Uterus (tissue), 4 donors: ENCODE results near the gene OARD1. TPM values are rescaled to one million over a fixed set of nuclear protein-coding genes. Genes with fewer than 3 reads are reported as not detected.
A peak's percentile ranks its signal among the peaks of the same experiment; 100 is the strongest.

Experiments
- DNase-seq, 2 donors: peaks; one replicate each; pipeline ENCODE4 v3.0.0-alpha.2; 2019 to 2020
- H3K27ac ChIP-seq, 2 donors: fragments of 200-600 bp; sonication (generic); 1 replicate in 1 of 2; 2 replicates in 1 of 2; pipeline ENCODE4 v1.5.1; 2016 to 2018
- H3K27me3 ChIP-seq, 2 donors: fragments of 200-600 bp; sonication (generic); one replicate each; pipeline ENCODE4 v1.5.1; 2018 to 2019; ENCODE audit warnings: control low read depth in 1 of 2
- H3K36me3 ChIP-seq, 2 donors: fragments of 200-600 bp; sonication (generic); one replicate each; pipeline ENCODE4 v1.5.1; 2019; ENCODE audit warnings: control low read depth in 1 of 2
- H3K4me1 ChIP-seq, 2 donors: fragments of 200-600 bp; sonication (generic); one replicate each; pipeline ENCODE4 v1.5.1; 2018 to 2019; ENCODE audit warnings: control low read depth in 1 of 2
- H3K4me3 ChIP-seq, 2 donors: fragments of 200-600 bp; sonication (generic); 1 replicate in 1 of 2; 2 replicates in 1 of 2; pipeline ENCODE4 v1.5.1; 2018 to 2019; ENCODE audit warnings: mild to moderate bottlenecking in 1 of 2
- H3K9me3 ChIP-seq, 2 donors: fragments of 200-600 bp; sonication (generic); one replicate each; pipeline ENCODE4 v1.5.1; 2019; ENCODE audit warnings: control low read depth in 1 of 2
- CTCF ChIP-seq, 4 experiments: fragments of 200-600 bp in 2 of 4; fragments of 450-650 bp in 2 of 4; sonication (generic) in 2 of 4; IDR thresholded peaks; one replicate each; pipeline ENCODE4 v1.5.1; 2016 to 2019; ENCODE audit warnings: antibody characterized with exemption in 4 of 4, mild to moderate bottlenecking in 2 of 4, moderate library complexity in 1 of 4
- POLR2A ChIP-seq, 2 donors: fragments of 450-650 bp; IDR thresholded peaks; one replicate each; pipeline ENCODE4 v1.6.1; 2016; ENCODE audit warnings: antibody characterized with exemption in 2 of 2, mild to moderate bottlenecking in 1 of 2, moderate library complexity in 1 of 2
- intact Hi-C: fragments of 100-400 bp; cut with DNase I; formaldehyde crosslinking; loops from one replicate; pipeline ENCODE4 v1.15.1; 2023; ENCODE audit warnings: low total_unique reads
- total RNA-seq, 4 donors: library from RNA; depleted of rRNA in 3 of 4; stranded (reverse); fragments of >200 nt in 3 of 4; gene quantifications; one replicate each; pipeline versions ENCODE4 v1.1.0 to v1.2.4, GENCODE V29; 2014 to 2023
- donor health status: DM: yes; HTN: yes; CAD: no.

OARD1 gene
- total RNA-seq, 4 donors from 2014 or later: 7.4 to 21.9 (median 18.2) TPM

DNA sequence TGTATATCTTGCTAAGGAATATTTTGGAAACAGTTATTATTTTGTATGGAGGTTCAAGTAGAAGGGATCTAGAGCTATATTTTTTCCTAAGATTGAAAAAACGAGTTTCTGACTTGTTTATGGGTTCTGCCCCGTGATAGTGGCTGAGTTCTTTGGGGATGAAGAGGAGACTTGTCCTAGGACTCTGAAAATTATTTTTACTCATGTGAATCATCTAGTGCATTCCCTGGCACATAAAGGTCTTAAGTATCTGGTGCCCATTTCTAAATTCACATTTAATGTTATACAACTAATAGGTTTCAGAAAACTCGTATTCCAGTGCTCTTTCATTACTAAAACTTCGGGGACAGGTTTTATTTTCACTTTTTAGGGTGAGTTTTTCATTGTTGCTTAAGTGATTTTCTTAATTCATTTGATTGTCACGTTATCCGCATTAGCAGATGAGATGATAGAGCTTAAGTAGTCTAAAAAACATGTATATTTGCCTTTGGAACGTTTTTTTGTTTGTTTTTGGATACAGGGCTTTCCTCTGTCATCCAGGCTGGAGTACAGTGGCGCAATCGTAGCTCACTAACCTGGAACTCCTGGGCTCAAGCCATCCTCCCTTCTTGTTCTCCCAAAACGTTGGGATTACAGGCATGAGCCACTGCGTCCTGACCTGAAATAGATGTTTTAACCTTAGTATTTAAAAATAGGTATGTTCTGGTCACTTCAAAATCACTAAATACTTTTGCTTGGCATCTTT is 2.7 kb upstream of the OARD1 start:
- no peaks in the 10 kb centered on the region for H3K36me3 ChIP-seq
- H3K4me3 ChIP-seq: peak overlapping the region; percentile 68 to 94
- TF ChIP-seq CTCF (IDR thresholded peaks at IDR 0.05): no peak
- no peak for TF ChIP-seq POLR2A (IDR thresholded peaks at IDR 0.05)
- intact Hi-C loops: no loop called here
- no peaks in the 10 kb centered on the region for H3K9me3 ChIP-seq
- peaks cover 4 to 12% of the 10 kb centered on the region in 2 donors for H3K4me1 ChIP-seq
- peak; percentile 35 to 58 for DNase-seq
- H3K27me3 ChIP-seq: no peaks in the 10 kb centered on the region
- H3K27ac ChIP-seq: peak overlapping the region; percentile 97 to 100

DNA sequence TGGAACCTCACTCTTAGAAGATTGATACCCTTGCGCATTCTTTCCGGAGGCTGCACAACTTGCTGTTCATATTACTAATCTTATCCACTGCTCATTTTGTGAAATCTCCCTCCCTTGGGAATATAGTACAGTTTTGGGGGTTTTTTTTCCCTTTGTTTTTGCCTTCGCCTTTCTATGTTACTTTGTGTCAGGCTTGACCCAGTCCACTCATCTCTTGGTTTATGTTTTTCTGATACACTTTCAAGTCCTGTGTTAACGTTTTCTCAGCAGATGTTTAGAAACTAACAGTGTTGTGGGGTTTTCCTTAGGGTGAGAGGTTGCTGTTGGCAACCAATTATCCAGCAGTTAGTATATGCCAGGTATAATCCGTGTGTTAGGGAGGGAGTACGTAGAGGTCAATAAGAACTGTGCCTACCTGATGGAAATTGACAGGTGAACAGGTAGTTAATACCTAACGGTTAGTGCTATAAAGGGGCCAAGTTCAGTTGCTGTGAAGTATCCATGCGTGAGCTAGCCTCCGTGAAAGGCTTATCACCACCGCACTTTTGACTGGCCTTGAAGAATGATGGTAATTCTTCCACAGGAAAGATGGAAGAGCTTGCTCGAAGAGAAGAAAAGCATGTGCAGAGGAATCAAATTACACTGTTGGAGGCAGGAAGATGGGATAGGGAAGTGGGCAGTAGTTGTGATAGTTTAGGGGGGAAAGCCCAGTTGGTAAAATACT is 2.0 kb upstream of the OARD1 start:
- intact Hi-C loops: no loop called here
- H3K4me1 ChIP-seq: peaks cover 4 to 12% of the 10 kb centered on the region in 2 donors
- DNase-seq: no peak

GRCh38 chr6:41073203-41073967 is 1.2 kb upstream of the OARD1 start:
- intact Hi-C loops: no loop called here
- Histone ChIP-seq H3K9me3 (no peaks in the 10 kb centered on the region), H3K4me3 (peak overlapping the region; percentile 68 to 94), H3K36me3 (no peaks in the 10 kb centered on the region), H3K27me3 (no peaks in the 10 kb centered on the region), H3K4me1 (peaks cover 0 to 12% of the 10 kb centered on the region in 2 donors), H3K27ac (peak overlapping the region; percentile 97 to 100)
- DNase-seq: peak; percentile 84 to 87
- TF ChIP-seq POLR2A (IDR thresholded peaks at IDR 0.05) (peak; percentile 84 to 97), CTCF (IDR thresholded peaks at IDR 0.05) (peak in 3 of 4 experiments; percentile 24 to 50 (median 40))

More for the DNA sequence above, 2.0 kb upstream of the OARD1 start:
- TF ChIP-seq CTCF (IDR thresholded peaks at IDR 0.05): no peak
- no peak for TF ChIP-seq POLR2A (IDR thresholded peaks at IDR 0.05)
- H3K9me3 ChIP-seq: no peaks in the 10 kb centered on the region
- peak overlapping the region; percentile 68 to 94 for H3K4me3 ChIP-seq
- peak overlapping the region; percentile 97 to 100 for H3K27ac ChIP-seq
- no peaks in the 10 kb centered on the region for H3K36me3 ChIP-seq
- no peaks in the 10 kb centered on the region for H3K27me3 ChIP-seq

GRCh38 chr6:41072836-41073202 is 663 bp upstream of the OARD1 start, which contains the start of gene NFYA:
Gene NFYA (plus strand): TSS chr6:41072974. CDS start chr6:41079090, 6,116 bp downstream.
- DNase-seq: no peak
- intact Hi-C loops: no loop called here

More at GRCh38 chr6:41072836-41073202, 663 bp upstream of the OARD1 start, which contains the start of gene NFYA:
- peak within 1 kb of the TSS; percentile 68 to 94 for H3K4me3 ChIP-seq
- peaks cover 0 to 12% of the 10 kb centered on the region in 2 donors for H3K4me1 ChIP-seq
- H3K27ac ChIP-seq: peak within 1 kb of the TSS; percentile 97 to 100
- H3K9me3 ChIP-seq: no peaks in the 10 kb centered on the region
- no peaks in the 10 kb centered on the region for H3K27me3 ChIP-seq
- peak in 1 of 2 donors; percentile 89 for TF ChIP-seq POLR2A (IDR thresholded peaks at IDR 0.05)
- no peak for TF ChIP-seq CTCF (IDR thresholded peaks at IDR 0.05)
- H3K36me3 ChIP-seq: no peaks in the 10 kb centered on the region
